GM19372 (cell line): ENCODE data around the gene KIF13A.
"Not testable (repeated sequence)": the region's sequence is repeated elsewhere in the genome, so short reads cannot be mapped to it uniquely, and the experiment has no call there.

Experiments used
- ATAC-seq: cut with Tn5 transposase; IDR thresholded peaks from one replicate; pipeline ENCODE4 v1.9.1; 2021; ENCODE audit warnings: mild to moderate bottlenecking, low read depth, moderate library complexity; ENCODE audit not compliant: unreplicated experiment

The KIF13A gene

DNA sequence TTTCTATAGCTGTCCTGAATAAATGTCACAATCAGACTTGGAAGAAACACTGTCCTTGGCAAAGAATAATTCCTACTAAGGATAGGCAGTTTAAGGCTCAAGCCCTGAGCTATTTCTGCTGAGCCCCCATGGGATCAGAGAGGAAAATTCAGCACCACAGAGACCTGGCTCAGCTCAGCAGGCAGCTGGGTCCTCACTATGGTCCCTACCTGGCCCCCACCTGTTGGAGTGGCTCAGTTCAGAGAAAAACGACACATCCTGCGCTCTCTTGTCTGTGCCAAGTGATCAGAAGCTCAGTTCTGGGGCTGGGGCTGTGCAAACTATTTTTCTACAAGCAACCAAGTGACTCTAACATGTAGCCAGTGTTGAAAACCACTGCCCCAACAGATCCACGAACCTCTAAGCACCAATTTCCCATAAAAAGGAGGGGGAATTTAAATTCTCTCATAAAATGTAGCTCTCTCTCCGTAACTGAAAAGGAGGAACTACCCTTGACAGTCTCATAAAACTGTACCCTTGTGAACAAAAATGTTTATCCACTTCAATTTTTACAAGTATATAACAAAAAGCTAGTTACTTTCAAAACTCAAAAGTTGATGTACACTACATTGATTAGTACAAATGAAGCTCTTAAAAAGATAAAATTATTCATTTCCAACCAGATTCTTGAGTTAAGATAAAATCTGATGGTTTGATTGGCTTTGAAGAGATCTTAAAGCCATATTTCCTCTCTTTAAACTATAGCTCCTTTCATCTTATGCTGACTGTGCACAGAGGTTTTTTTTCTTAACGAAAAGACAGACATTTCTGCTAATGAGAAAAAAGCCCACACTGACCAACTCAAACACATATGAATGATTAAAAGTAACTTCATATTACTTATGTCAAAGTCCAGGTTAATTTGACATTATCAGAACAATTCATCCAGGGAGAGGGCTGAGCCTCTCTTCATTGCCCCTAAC lies 52.0 kb downstream of the KIF13A start:
- no peak for ATAC-seq

DNA sequence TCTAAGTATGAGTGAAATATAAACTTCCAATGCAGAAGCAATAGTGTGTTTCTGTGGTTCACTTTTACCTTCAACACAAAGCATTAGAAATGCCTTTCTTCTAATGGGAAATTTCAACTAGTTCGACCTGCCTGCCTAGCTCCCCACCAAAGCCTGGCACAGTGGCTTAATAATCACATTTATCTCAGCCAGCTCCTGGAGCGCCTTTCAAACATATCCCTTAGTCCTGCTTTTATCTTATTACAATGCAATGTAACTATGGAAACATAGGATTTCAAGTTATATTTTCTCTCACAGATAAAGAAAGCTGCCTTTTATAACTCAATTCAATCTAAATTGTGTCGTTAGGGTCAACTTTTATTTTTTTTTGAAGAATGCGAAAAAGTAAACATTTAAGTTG lies 53.7 kb downstream of the KIF13A start:
- ATAC-seq, result no peak

DNA sequence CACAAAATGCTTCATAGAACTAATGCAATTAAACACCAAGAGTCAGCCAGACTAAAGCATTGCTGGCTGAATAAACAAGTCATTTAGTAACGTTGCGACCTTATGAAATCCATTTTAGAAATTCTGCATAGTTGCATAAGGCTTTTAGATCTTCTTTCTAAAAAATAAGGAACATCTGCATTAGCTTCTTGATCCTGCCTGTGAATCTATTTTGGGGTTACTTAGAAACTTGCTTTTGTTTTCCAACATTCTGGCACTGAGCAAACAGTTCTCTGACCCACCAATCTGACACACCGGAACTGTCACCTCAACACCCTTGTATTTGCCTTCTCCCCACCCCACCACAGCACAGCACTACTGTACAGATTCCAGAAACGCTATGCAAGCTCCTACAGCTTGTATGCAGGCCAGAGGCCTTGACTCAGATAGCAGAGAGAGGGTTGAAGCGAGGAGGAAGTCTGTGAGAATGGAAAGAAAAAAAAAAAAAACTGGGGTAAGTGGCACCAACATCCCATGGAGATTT lies 55.0 kb downstream of the KIF13A start:
- ATAC-seq, result no peak

DNA sequence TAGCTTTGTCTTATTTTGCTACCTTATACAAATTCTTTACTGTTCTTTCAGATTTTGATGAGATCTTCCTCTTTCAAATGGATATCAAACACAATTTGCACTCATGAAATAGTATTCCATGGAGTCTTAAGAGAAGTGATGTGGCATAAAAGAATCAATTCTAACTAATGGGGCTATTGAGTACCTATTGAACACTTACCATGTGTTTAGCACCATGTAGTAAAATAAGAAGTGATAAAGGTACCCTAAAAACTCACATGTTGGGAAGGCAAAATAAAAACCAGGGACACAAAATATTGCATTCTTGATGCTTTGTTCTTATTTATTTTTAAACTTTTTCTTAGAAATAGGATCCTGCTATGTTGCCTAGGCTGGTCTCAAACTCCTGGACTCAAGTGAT lies 56.2 kb downstream of the KIF13A start:
- ATAC-seq, result no peak

DNA sequence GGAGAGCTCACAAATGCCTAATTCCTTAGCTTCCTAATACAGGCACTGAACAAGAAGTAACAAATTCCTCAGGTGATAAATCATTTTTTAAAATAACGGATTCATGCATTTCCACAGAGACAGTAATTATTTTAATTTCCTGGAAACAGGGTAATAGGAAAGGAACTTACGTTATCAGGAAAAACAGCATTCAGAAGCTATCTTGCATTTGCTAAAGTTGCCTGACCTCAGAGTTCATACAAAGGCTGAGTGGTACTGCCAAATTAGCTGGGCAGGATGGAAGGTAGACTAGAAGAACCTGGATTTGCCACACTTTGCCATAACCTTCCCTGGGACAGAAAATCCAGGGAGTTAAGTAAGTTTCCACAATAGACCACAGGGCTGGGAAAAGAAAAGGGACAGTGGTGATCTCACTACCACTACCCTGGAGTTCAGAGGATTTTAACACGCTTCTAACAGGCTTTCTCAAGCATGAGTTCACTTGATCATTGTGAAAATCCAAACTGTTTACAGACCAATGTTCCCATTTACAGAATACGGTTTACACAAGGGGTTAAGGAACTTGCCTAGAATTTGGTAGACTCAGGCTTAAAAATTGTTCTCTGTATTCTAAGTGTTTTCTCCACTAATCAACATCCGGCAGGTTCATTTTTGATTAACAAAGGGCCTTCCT lies 57.0 kb downstream of the KIF13A start:
- no peak for ATAC-seq

DNA sequence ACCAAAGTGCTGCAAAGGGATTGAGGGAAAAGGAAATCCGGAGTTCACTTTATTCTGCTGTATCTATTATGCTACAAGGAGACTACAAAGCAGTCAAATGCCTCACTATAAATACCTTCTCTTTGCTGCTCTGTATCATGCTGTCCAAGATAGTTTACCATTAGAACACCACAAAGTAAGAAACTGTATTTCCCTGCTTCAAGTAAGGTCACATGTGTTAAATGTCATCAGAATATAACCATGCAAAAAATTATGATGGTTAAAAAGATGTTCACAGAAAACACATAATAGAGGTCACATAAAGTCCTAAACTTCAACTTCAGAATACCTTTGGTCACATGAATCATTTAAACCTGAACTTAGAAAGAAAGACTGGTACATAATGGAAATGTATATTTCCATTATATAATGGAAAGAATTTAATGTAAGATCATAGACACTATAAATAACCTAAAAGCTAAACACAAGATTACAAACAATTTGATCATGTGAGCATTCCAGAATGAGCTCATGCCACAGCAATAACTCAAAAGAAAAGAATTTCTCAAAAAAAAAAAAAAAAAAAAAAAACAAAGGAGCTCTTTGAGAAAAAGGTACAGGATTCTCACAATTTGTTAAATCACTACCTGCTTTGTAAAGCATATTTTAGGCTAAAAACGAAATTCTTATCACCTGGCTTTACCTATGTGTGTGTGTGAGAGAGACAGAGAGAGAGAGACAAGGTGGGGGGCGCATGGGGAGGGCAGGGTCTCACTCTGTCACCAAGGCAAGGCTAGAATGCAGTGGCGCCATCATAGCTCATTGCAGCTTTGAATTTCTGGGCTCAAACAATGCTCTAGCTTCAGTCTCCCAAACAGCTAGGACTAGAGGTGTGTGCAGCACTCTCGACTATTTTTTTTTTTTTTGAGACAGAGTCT lies 58.7 kb downstream of the KIF13A start:
- no peak for ATAC-seq

DNA sequence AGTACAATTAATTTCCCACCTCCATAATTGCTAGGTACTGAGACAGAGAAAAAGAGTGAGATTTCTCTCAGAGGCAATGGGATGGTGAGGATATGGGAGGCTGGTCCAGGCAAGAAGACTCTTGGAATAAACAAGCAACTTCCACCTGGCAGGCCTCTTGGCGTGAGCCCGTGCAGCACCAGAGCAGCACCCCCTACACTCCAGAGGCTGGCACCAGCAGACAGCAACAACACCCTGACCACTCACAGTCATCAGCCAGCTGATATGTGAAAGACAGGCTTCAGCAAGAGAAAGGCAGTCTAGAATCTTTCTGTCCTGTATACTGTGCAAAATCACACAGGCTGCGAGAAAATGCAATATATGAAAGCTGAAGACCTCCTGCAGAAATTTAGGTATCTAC lies 59.7 kb downstream of the KIF13A start:
- no peak for ATAC-seq

DNA sequence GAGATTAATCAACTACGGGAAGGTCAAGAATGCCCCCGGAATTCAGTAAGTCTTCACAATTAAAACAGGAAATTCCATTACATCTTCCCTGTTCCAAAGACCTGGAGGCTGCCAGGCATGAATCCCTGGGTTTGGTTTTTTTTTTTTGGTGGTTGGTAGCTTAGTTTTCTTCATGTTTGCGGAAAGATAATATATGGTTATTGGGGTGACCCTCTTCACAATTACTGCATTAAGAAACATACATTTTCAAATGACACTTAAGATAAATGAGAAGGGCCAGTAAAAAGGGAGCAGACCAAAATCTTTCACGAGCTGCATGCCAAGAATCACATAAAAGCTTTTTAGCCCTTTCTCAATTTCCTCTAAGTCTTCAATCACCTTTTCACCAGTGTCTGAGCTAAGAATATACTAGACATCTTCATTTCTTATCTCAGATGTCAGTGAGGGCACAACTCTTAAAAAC lies 64.0 kb downstream of the KIF13A start:
- ATAC-seq, result no peak

DNA sequence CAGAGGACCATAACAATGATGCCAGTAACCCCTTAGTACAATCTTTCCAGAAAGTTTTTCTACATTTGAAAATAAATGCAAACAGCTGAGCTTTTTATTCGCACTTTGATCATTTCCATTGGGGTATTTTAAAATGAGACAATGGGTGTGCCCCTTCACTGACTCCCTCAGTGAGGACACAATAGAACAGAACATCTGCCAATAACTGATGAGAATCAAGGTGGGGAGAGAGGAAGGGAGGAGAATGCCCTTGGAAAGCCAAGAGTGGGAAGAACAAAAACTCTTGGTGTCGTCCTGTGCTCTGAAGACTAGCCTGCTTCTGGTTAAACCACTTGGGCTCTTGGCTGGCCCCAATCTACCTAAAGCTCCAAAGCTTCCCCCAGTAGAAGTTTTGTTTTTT lies 66.0 kb downstream of the KIF13A start:
- no peak for ATAC-seq

DNA sequence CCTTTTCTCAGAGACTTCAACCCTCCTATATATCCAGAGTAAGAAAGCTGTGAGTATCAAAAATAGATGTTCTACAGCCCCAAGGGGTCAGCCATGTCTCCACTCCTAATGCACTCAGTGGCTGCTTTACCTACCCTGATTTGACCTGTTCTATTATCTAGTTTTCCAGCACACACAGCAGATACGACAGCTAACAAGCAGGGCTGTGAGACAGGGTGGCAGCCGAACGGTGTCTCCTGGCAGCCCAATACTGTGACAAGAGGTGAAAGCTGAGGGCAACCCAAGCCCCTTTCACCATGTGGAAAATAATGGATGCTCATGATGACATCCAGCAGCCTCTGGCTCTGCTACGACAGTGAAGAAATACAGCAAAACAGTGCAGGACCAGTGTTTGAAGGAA lies 67.9 kb downstream of the KIF13A start:
- no peak for ATAC-seq

DNA sequence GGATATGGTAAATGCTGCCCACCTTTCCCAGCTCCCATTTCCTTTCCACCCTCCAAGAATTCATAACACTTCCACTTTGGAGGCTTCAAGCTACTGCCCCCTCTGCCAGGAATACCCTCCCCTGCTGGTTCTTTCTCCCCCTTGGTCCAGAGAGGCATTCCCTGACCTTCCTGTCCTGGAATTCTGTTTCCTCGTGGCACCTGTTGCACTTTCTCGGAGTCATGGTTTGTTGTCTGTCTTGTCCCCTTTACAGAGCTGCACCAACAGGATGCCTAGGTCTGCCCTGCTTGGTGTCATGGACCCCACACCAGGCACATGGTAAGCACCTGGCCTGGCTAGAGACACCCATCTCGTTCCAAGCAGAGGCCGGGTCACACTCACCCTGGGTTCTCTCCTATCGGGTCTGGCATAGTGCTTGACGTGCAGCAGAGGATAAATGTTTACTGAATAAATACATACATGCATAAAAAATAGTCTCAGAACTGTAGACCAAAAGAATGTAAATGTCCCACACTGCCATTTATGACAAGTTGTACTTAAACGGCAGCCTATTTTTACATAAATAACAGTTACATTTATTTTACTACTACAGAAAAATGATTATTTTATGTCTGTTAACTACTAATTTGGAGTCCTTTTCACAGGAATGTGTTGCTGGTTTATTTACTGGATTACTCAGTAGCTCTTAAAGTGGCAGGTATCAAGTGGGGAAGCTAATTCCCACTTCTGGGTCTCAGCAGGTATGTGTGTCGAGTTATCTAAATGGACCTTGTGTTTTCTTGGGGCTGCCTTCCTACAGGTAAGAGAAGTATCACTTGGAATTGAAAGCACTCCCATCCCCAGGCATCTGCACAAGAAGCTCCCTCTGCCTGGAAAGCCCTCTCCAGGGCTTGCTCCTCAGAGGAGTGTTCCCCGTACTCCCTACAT lies 69.3 kb downstream of the KIF13A start:
- ATAC-seq, result no peak

DNA sequence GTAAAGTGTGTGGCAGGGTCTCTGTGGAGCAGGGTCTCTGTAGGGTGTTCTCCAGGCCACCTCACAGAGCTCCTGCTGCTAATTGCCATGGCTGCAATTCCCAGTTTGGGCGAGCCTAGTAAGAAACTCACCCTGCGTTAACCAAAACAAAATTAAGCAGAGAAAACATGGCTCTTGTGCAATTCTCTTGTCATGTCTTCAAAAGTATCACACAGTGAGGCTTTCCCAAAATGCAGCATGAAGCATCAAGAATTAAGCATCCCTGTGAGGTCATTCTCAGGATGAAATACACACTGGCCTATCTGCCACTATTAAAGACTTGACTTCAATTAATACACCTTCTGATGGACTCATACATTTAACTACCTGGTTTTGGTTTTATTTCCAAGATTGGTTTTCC lies 72.8 kb downstream of the KIF13A start:
- no peak for ATAC-seq

DNA sequence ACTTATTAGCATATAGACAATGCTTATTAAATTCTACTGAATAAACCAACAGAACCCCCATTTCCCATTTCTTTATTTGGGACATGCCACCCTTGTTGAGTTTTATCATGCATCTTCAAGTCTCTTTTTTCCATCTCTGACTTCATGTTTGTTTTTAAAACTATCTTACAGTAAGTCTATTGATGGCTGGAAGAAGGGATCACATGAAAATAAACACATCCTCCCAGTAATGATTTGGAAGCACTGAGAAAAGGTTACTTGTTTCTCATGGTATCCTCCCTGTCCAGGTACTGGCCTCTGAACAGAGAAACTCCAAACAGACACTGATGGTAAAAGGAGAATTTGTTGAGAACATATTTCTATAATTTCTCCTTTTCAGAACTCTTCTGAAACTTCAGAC lies 74.9 kb downstream of the KIF13A start:
- ATAC-seq, result no peak

DNA sequence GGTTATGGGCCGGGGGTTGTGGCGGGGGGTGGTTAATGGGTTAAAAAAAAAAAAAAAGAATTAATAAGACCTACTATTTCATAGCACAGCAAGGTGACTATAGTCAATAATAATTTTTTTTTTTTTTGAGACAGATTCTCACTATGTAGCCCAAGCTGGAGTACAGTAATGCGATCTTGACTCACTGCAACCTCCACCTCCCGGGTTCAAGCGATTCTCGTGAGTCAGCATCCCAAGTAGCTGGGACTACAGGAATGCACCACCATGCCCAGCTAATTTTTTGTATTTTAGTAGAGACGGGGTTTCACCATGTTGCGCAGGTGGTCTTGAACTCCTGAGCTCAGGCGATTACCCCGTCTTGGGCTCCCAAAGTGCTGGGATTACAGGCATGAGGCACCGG lies 75.8 kb downstream of the KIF13A start:
- not testable (repeated sequence) for ATAC-seq

DNA sequence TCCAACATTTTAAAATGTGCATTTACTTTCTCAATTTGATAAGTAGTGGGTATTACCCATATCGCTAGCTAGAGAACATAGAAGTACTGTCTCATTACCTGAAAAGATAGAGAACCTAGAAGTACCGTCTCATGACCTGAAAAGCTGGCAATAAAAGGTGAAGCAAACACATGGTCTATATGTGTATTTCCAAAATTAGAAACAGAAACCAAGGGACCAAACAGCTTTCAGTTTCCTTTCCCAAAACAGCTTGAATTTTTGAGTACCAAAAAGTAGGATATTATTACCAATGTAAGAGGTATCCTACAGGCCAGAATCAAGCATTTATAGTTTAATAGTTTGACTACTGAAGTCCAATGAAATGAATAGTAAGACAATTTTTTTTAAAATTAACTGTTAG lies 77.2 kb downstream of the KIF13A start:
- ATAC-seq, result no peak

DNA sequence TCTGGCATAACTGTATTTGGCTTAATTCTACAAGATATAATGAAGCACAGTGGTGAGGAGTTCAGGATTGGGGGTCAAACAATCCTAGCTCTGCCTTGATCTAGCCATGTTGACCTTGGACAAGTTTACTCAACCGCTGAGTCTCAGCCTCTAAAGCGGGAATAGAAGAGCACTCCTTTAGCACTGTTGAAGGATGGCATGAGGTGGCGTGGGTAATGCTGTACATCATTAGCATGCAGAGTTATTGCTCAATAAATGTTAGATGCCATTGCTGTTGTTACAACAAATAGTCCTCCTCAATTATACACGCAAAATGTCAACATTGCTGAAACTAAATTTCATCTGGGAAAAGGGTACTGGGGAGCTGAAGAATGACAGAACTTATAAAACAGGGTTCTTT lies 78.6 kb downstream of the KIF13A start:
- no peak for ATAC-seq

DNA sequence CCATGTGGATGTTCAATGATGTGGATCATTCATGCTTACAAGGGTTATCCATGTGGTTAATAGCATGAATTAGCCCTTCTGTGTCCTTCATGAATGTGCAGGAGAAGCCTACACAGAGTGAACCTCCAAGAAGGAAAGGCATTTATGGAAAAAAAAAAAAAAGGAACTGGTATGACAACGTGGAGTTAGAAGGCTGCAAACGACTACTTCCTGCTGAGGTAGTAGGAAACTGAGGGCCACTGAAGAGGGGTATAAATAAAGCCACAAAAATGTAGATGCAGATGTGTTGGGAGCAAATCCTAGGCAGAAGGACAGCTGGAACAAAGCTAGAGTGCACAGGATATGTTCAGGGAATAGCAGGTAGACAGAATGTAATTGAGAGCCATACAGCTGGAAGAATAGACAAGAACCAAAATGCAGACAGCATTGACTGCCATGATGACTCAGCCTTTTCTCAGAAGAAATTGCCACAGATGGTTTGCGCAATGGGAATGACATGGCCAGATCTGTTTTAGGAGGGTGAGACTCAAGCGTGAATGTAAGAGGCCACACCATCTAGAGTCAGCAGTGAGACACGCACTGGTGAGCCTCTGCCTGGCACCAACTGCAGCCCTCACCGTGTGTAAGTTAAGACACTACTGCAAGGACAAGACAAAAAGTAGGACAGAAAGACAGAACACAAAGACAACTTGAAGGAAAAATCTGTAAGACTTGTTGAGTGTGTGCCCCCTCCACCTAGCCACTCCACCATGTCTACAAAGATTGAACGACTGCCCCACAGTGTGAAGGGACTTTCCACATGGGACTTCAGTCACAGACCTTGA lies 79.8 kb downstream of the KIF13A start:
- no peak for ATAC-seq
